Activated B cell treated with CpG ODN at 0.5 μM for 24 hours (primary cell): Measurements from ENCODE around the gene CCIN. TPM values are rescaled to one million over a fixed set of nuclear protein-coding genes. Genes with fewer than 3 reads are reported as not detected.

Experiments used
- ATAC-seq: fragments of 200-7000 bp; cut with Tn5 transposase; one replicate; pipeline ENCODE4 v1.10.0; 2021; ENCODE audit warnings: low read depth, mild to moderate bottlenecking, moderate library complexity
- CTCF ChIA-PET: fragments of 350-600 bp; sonication (Branson Sonifier 250); formaldehyde crosslinking; loops from one replicate; lab custom pipeline; 2021; ENCODE audit warnings: antibody characterized with exemption; lab: Charles Lee
- POLR2A ChIA-PET: fragments of 350-600 bp; sonication (Branson Sonifier 250); formaldehyde crosslinking; loops from one replicate; lab custom pipeline; 2021; ENCODE audit warnings: antibody characterized with exemption; lab: Charles Lee
- DNase-seq: peaks from one replicate; pipeline ENCODE4 v3.0.0; 2022
- H3K27ac Mint-ChIP-seq: one replicate; pipeline ENCODE4 v1.8.0; 2020; ENCODE audit warnings: mixed read lengths
- H3K27me3 Mint-ChIP-seq: one replicate; pipeline ENCODE4 v1.8.0; 2021; ENCODE audit warnings: mixed read lengths
- H3K36me3 Mint-ChIP-seq: one replicate; pipeline ENCODE4 v1.8.0; 2021; ENCODE audit warnings: low read depth, mixed read lengths
- H3K4me1 Mint-ChIP-seq: one replicate; pipeline ENCODE4 v1.8.0; 2021; ENCODE audit warnings: mixed read lengths
- H3K4me3 Mint-ChIP-seq: one replicate; pipeline ENCODE4 v1.8.0; 2020; ENCODE audit warnings: mild to moderate bottlenecking, mixed read lengths
- H3K9me3 Mint-ChIP-seq: one replicate; pipeline ENCODE4 v1.8.0; 2020; ENCODE audit warnings: mixed read lengths
- intact Hi-C: fragments of 100-400 bp; cut with micrococcal nuclease; formaldehyde crosslinking; loops from one replicate; pipeline ENCODE4 v1.15.1; 2024
- total RNA-seq: library from RNA; stranded (reverse); gene quantifications from 2 replicates; pipeline ENCODE4 v1.2.3, GENCODE V29; 2022
- TF ChIP-seq, protein P1 (sequence below): fragments of 200-600 bp; IDR thresholded peaks from one replicate; pipeline ENCODE4 v1.8.0; 2022; ENCODE audit warnings: antibody characterized with exemption, mild to moderate bottlenecking

The CCIN gene
- total RNA-seq, 1 donor from 2014 or later = not detected

DNA sequence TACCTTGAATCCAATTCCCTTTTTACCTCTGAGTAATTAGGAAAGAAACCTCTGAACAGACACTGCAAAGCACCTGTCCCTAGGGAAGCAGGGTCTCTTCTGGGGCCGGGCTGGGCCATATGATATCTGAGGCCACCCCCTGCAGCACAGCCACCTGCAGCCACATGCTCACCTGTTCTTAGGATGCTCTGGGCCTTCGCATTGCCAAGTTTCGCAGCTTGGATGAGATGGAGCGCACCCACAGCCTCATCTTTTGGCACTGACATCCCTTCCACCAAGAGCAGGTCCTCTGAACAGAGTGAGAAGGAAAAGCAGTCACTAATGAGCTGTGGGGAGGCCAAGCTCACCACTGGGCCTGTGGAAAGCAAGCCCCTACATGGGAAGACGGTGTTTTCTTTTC, 48.8 kb downstream of the CCIN start:
- CTCF ChIA-PET = interaction anchor here (0.5 kb wide), 1 partner anchor 28 kb away, joined by 4 read pairs; no protein-coding TSS in a partner anchor
- peaks cover 85% of the 10 kb centered on the region for H3K36me3 Mint-ChIP-seq
- no peak overlapping the region for H3K27ac Mint-ChIP-seq
- no peak for DNase-seq
- TF ChIP-seq, protein P1, sequence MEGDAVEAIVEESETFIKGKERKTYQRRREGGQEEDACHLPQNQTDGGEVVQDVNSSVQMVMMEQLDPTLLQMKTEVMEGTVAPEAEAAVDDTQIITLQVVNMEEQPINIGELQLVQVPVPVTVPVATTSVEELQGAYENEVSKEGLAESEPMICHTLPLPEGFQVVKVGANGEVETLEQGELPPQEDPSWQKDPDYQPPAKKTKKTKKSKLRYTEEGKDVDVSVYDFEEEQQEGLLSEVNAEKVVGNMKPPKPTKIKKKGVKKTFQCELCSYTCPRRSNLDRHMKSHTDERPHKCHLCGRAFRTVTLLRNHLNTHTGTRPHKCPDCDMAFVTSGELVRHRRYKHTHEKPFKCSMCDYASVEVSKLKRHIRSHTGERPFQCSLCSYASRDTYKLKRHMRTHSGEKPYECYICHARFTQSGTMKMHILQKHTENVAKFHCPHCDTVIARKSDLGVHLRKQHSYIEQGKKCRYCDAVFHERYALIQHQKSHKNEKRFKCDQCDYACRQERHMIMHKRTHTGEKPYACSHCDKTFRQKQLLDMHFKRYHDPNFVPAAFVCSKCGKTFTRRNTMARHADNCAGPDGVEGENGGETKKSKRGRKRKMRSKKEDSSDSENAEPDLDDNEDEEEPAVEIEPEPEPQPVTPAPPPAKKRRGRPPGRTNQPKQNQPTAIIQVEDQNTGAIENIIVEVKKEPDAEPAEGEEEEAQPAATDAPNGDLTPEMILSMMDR = no peak
- H3K4me1 Mint-ChIP-seq = peaks cover 8% of the 10 kb centered on the region
- intact Hi-C loops = no loop called here
- POLR2A ChIA-PET = no interaction called here
- no peak overlapping the region for H3K4me3 Mint-ChIP-seq
- H3K27me3 Mint-ChIP-seq = no peaks in the 10 kb centered on the region
- no peak for ATAC-seq
- peaks cover 5% of the 10 kb centered on the region for H3K9me3 Mint-ChIP-seq

DNA sequence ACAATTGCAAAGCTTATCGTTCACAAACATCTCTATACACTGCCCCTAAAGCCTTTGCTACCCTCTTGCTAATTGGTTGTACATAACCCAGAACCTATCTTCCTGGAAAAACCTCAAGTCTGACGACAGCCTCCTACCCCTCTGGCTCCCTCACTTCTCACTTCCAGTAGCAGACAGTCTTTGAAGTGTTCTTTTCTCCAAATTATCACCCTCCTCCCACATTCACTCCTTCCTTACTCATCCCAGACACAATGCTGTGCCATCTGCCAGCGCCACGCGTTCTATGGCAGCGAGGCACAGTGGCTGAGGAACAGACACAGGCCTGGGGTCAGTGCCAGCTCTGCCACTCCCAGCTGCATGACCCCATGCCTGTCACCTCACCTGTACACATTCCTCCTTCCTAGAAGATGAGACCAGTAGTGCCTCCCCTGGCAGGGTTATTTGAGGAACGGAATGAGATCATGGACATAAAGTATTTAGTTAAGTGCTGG, 49.3 kb downstream of the CCIN start:
- intact Hi-C loops = no loop called here
- ChIA-PET POLR2A (no interaction called here), CTCF (interaction anchor here (0.5 kb wide), 1 partner anchor 28 kb away, joined by 4 read pairs; no protein-coding TSS in a partner anchor)
- DNase-seq (no peak), ATAC-seq (no peak)
- H3K9me3 Mint-ChIP-seq = peaks cover 6% of the 10 kb centered on the region
- no peak overlapping the region for H3K4me3 Mint-ChIP-seq
- peaks cover 8% of the 10 kb centered on the region for H3K4me1 Mint-ChIP-seq
- H3K27ac Mint-ChIP-seq = no peak overlapping the region
- TF ChIP-seq, protein P1 = no peak
- H3K36me3 Mint-ChIP-seq = peaks cover 85% of the 10 kb centered on the region
- H3K27me3 Mint-ChIP-seq = no peaks in the 10 kb centered on the region

Other genes with a start within 250 kb of the CCIN start
- gene OR2S2, start 211.2 kb upstream of the CCIN start, total RNA-seq = not detected in 2 replicates
- gene RECK, start 132.5 kb upstream of the CCIN start, total RNA-seq = 4.2 and 5.0 TPM in 2 replicates
- 13.6 and 14.3 TPM in 2 replicates for gene GLIPR2, start 32.7 kb upstream of the CCIN start, total RNA-seq
- 104 and 115 TPM in 2 replicates for gene CLTA, start 21.5 kb downstream of the CCIN start, total RNA-seq
- 18.1 and 19.3 TPM in 2 replicates for gene GNE, start 89.1 kb downstream of the CCIN start, total RNA-seq
- 43.8 and 52.1 TPM in 2 replicates for gene RNF38, start 230.9 kb downstream of the CCIN start, total RNA-seq